ENCODE measurements around the gene PRL. TPM values are rescaled to one million over a fixed set of nuclear protein-coding genes. Genes with fewer than 3 reads are reported as not detected.

Gene PRL
- total RNA-seq, 1 donor from 2014 or later = not detected

DNA sequence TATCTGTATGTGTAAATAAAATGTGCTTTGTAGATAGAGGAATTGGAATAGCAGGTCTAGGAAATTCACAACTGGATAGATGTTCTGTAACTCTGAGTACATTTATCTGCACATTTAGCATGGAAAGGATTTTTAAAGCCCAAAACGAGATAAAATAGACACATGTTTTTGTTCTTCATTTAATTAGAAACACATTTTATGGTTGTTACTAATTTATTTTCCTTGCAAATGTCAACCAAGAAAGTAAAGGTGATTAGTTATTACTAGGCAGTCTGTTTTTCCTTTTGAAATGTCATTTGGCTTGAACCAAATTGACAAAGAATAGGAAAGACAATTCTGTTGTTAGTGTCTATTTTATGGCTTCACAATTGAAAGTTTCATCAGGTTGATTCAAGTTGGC is 769 bp downstream of the PRL start:
- Histone ChIP-seq H3K27ac (ENCODE audit: low read depth, low read length) (no peak overlapping the region), H2AFZ (ENCODE audit: low read depth, low read length) (no peak overlapping the region), H4K20me1 (ENCODE audit: insufficient read depth, low read length) (no peaks in the 10 kb centered on the region), H3K4me2 (ENCODE audit: low read length) (no peak overlapping the region), H3K36me3 (ENCODE audit: insufficient read depth, low read length) (no peaks in the 10 kb centered on the region), H3K79me2 (ENCODE audit: insufficient read depth, low read length) (no peaks in the 10 kb centered on the region), H3K9me3 (ENCODE audit: insufficient read depth, low read depth, low read length) (no peaks in the 10 kb centered on the region), H3K9ac (ENCODE audit: low read length) (no peak overlapping the region), H3K27me3 (ENCODE audit: insufficient read depth, low read length) (no peaks in the 10 kb centered on the region), H3K4me1 (ENCODE audit: insufficient read depth, low read length) (no peaks in the 10 kb centered on the region), H3K4me3 (ENCODE audit: insufficient read depth, low read depth, low read length) (no peak overlapping the region)
- DNase-seq (ENCODE audit: low read depth) = no peak
- no peak for TF ChIP-seq EZH2 (IDR thresholded peaks at IDR 0.05; ENCODE audit: insufficient read depth, low read length)
- TF ChIP-seq, protein P1, sequence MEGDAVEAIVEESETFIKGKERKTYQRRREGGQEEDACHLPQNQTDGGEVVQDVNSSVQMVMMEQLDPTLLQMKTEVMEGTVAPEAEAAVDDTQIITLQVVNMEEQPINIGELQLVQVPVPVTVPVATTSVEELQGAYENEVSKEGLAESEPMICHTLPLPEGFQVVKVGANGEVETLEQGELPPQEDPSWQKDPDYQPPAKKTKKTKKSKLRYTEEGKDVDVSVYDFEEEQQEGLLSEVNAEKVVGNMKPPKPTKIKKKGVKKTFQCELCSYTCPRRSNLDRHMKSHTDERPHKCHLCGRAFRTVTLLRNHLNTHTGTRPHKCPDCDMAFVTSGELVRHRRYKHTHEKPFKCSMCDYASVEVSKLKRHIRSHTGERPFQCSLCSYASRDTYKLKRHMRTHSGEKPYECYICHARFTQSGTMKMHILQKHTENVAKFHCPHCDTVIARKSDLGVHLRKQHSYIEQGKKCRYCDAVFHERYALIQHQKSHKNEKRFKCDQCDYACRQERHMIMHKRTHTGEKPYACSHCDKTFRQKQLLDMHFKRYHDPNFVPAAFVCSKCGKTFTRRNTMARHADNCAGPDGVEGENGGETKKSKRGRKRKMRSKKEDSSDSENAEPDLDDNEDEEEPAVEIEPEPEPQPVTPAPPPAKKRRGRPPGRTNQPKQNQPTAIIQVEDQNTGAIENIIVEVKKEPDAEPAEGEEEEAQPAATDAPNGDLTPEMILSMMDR (IDR thresholded peaks at IDR 0.05; ENCODE audit: insufficient read depth, low read depth, low read length) = no peak
- Mint-ChIP-seq H3K27ac (ENCODE audit: unreplicated experiment) (no peak overlapping the region), H3K27me3 (ENCODE audit: low read depth, unreplicated experiment) (no peaks in the 10 kb centered on the region), H3K36me3 (ENCODE audit: low read depth, unreplicated experiment) (no peaks in the 10 kb centered on the region), H3K4me1 (ENCODE audit: low read depth, unreplicated experiment) (peaks cover 5% of the 10 kb centered on the region), H3K9me3 (ENCODE audit: unreplicated experiment) (no peaks in the 10 kb centered on the region), H3K4me3 (ENCODE audit: unreplicated experiment) (no peak overlapping the region)
- no peak for FAIRE-seq

DNA sequence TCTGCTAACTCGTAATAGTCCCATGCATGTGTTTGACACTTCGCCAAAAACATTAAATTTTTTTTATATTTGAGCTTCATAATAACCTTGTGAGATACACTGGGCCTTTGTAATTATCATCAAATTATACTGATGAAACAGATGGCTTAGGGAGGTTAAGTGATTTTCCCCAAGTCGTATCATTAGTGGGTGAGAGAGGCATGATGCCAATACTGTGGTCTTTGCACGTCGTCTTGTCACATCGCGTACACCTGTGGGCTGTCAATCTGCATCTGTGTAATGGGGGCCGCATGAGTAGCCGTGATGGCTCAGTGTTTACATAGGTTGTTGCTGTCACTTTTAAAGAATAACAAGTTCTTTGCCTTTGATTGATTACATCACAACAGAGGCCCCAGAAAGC is 1.7 kb downstream of the PRL start:
- H3K9me3 ChIP-seq (ENCODE audit: insufficient read depth, low read depth, low read length) = no peaks in the 10 kb centered on the region
- H3K9ac ChIP-seq (ENCODE audit: low read length) = no peak overlapping the region
- H3K79me2 ChIP-seq (ENCODE audit: insufficient read depth, low read length) = no peaks in the 10 kb centered on the region
- H3K9me3 Mint-ChIP-seq (ENCODE audit: unreplicated experiment) = no peaks in the 10 kb centered on the region
- no peak overlapping the region for H3K4me3 Mint-ChIP-seq (ENCODE audit: unreplicated experiment)
- no peaks in the 10 kb centered on the region for H3K36me3 ChIP-seq (ENCODE audit: insufficient read depth, low read length)
- no peak overlapping the region for H3K27ac ChIP-seq (ENCODE audit: low read depth, low read length)
- FAIRE-seq = no peak
- H2AFZ ChIP-seq (ENCODE audit: low read depth, low read length) = no peak overlapping the region
- TF ChIP-seq, protein P1 (IDR thresholded peaks at IDR 0.05; ENCODE audit: insufficient read depth, low read depth, low read length) = no peak
- TF ChIP-seq EZH2 (IDR thresholded peaks at IDR 0.05; ENCODE audit: insufficient read depth, low read length) = no peak
- H3K27ac Mint-ChIP-seq (ENCODE audit: unreplicated experiment) = no peak overlapping the region
- H3K4me2 ChIP-seq (ENCODE audit: low read length) = no peak overlapping the region
- DNase-seq (ENCODE audit: low read depth) = no peak
- no peaks in the 10 kb centered on the region for H3K27me3 ChIP-seq (ENCODE audit: insufficient read depth, low read length)
- no peaks in the 10 kb centered on the region for H3K27me3 Mint-ChIP-seq (ENCODE audit: low read depth, unreplicated experiment)
- H3K4me1 ChIP-seq (ENCODE audit: insufficient read depth, low read length) = no peaks in the 10 kb centered on the region
- H4K20me1 ChIP-seq (ENCODE audit: insufficient read depth, low read length) = no peaks in the 10 kb centered on the region
- H3K36me3 Mint-ChIP-seq (ENCODE audit: low read depth, unreplicated experiment) = no peaks in the 10 kb centered on the region
- H3K4me1 Mint-ChIP-seq (ENCODE audit: low read depth, unreplicated experiment) = peaks cover 5% of the 10 kb centered on the region
- no peak overlapping the region for H3K4me3 ChIP-seq (ENCODE audit: insufficient read depth, low read depth, low read length)

DNA sequence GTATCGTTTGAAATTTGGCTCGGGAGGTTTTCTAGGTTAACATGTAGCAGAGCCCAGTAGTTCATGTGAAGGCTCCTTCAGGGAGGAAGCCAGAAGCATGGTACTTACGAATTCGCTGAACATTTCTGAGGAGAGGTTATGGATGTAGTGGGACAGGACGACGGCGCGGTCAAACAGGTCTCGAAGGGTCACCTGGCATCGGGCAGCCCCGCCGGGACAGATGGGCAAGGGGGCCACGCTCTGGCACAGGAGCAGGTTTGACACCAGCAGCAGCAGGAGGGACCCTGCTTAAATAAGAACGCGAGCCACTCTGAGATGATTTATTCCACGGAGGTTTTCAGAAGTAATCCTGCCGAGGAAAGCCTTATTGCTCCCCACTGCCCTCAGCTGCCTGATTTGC is 2.5 kb downstream of the PRL start:
- peaks cover 5% of the 10 kb centered on the region for H3K4me1 Mint-ChIP-seq (ENCODE audit: low read depth, unreplicated experiment)
- no peak overlapping the region for H3K4me3 ChIP-seq (ENCODE audit: insufficient read depth, low read depth, low read length)
- no peaks in the 10 kb centered on the region for H4K20me1 ChIP-seq (ENCODE audit: insufficient read depth, low read length)
- no peaks in the 10 kb centered on the region for H3K9me3 ChIP-seq (ENCODE audit: insufficient read depth, low read depth, low read length)
- no peak overlapping the region for H3K4me3 Mint-ChIP-seq (ENCODE audit: unreplicated experiment)
- H3K27ac Mint-ChIP-seq (ENCODE audit: unreplicated experiment) = no peak overlapping the region
- no peaks in the 10 kb centered on the region for H3K27me3 Mint-ChIP-seq (ENCODE audit: low read depth, unreplicated experiment)
- H3K27ac ChIP-seq (ENCODE audit: low read depth, low read length) = no peak overlapping the region
- DNase-seq (ENCODE audit: low read depth) (no peak), FAIRE-seq (no peak)
- TF ChIP-seq, protein P1 (IDR thresholded peaks at IDR 0.05; ENCODE audit: insufficient read depth, low read depth, low read length) = no peak
- no peak for TF ChIP-seq EZH2 (IDR thresholded peaks at IDR 0.05; ENCODE audit: insufficient read depth, low read length)
- H3K79me2 ChIP-seq (ENCODE audit: insufficient read depth, low read length) = no peaks in the 10 kb centered on the region
- H2AFZ ChIP-seq (ENCODE audit: low read depth, low read length) = no peak overlapping the region
- no peaks in the 10 kb centered on the region for H3K27me3 ChIP-seq (ENCODE audit: insufficient read depth, low read length)
- no peaks in the 10 kb centered on the region for H3K36me3 ChIP-seq (ENCODE audit: insufficient read depth, low read length)
- no peaks in the 10 kb centered on the region for H3K9me3 Mint-ChIP-seq (ENCODE audit: unreplicated experiment)
- no peak overlapping the region for H3K4me2 ChIP-seq (ENCODE audit: low read length)
- no peaks in the 10 kb centered on the region for H3K36me3 Mint-ChIP-seq (ENCODE audit: low read depth, unreplicated experiment)
- H3K9ac ChIP-seq (ENCODE audit: low read length) = no peak overlapping the region
- no peaks in the 10 kb centered on the region for H3K4me1 ChIP-seq (ENCODE audit: insufficient read depth, low read length)

Measured in astrocyte (in vitro differentiated cells and primary cell).